HG03342 (cell line): ENCODE measurements around the gene CT45A10.
"Not testable (repeated sequence)": the region's sequence is repeated elsewhere in the genome, so short reads cannot be mapped to it uniquely, and the experiment has no call there.

Source experiments
- ATAC-seq: cut with Tn5 transposase; IDR thresholded peaks from one replicate; pipeline ENCODE4 v1.9.1; 2021; ENCODE audit warnings: mild to moderate bottlenecking, moderate library complexity; ENCODE audit not compliant: unreplicated experiment

CT45A10 gene, protein sequence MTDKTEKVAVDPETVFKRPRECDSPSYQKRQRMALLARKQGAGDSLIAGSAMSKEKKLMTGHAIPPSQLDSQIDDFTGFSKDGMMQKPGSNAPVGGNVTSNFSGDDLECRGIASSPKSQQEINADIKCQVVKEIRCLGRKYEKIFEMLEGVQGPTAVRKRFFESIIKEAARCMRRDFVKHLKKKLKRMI

DNA sequence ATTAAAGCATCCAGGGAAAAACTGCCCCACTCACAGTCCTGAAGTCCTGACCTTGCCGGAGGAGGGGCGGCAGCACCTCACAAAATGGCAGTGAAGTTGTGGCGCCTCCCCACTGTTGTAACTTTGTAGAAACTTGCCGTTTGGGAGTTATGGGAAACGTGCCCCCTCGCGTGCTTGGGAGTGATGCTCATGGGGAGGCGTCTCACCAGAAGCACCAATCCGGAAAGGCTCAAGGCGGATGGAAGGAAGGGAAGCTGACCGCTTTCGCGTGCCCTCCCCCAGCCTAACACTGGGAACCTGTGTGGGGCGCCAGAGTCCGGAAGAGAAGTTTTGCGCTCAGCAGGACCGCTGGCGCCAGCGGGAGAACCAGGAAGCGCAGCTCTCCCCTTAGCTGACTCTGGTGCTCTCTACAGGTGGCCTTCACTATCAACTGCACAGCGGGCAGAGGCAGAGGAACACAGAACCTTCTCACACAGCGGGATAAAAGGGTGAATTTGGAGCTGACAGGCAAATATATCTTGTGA, at the start of gene CT45A10, which contains the start of gene SAGE1:
Gene CT45A10 (minus strand): TSS at position 151 of the 524 bp plus-strand sequence. CDS start 8,100 bp downstream, outside the sequence.
Gene SAGE1 (plus strand): TSS at position 423 of the 524 bp plus-strand sequence. CDS start 2,527 bp downstream, outside the sequence.
- ATAC-seq, result no peak

DNA sequence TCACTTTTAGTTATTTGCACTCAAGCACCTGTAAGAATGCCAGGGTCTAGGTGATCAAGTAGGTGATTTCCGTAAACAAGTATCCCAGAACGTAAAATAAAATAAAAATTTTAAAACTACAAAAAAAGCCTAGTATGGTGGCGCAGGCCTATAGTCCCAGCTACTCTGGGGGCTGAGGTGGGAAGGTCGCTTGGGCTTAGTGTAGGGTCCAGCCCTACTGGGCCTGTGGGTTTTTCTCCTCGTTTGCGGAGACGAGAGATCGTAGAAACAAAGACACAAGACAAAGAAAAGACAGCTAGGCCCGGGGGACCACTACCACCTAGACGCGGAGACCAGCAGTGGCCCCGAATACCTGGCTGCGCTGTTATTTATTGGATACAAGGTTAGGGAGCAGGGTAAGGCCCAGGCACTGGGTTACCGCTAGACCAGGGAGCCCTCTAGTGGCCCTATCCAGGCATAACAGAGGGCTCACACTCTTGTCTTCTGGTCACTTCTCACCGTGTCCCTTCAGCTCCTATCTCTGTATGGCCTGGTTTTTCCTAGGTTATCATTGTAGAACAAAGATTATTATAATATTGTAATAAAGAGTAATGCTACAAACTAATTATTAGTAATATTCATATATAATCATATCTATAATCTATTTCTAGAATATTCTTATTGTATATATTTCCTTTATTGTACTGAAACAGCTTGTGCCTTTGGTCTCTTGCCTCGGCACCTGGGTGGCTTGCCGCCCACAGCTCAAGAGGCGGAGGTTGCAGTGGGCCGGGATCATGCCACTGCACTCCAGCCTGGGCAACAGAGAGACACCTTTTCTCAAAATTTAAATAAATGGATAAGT, 38.6 kb upstream of the CT45A10 start:
- ATAC-seq, result peak; percentile 74

DNA sequence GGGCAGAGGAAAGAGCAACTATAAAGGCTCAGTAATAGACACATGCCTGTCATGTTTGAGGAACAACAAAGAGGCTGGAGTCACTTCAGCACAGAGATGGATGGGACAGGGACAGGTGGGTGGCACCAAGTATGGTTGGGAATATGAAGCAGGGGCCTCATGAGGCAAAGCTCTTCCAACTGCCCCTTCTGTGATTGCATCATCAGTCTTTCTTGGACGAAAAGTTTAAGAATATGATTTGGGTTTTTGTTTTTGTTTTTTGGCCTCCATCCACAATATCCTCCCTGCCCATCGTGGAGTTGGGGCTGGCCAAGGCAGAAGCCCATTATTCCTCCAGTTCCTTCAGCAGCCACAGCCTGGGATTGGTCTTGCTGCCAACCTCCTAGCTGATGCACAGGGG, 34.7 kb upstream of the CT45A10 start:
- ATAC-seq, result no peak

DNA sequence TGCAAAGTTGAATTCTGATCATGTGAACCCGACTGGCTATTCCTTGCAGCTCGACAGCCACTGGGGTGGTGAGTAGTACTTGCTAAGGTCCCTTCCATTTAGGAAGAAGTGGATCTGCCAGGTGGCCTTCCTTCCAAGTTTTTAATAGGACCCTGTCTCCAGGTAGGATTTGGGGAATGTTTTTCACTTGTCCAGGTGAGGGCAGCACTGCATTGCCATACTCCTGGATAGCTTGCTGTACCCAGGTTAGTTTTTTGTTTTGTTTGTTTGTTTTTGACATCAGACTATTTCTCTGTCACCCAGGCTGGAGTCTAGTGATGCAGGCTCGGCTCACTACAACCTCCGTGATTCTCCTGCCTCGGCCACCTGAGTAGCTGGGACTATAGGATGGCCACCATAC, 30.1 kb upstream of the CT45A10 start:
- ATAC-seq, result no peak

DNA sequence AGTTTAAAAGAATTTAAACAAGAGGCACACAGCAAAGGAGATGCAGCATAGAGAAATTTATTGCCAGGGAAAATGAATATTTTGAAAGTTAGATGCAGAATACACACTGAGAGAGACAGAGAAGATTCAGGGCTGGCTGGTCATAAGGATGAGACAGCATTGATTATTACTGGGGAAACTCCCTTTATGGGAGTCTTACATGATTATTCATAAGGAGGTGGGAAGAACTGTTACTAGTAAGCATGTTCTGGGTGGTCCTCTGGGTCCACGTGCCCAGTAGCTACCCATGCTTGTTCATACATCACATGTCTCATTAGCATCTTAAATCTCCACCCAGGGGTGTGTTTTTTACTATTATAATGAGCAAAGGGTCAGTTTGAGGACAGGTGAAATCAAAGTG, 27.3 kb upstream of the CT45A10 start:
- ATAC-seq, result not testable (repeated sequence)

DNA sequence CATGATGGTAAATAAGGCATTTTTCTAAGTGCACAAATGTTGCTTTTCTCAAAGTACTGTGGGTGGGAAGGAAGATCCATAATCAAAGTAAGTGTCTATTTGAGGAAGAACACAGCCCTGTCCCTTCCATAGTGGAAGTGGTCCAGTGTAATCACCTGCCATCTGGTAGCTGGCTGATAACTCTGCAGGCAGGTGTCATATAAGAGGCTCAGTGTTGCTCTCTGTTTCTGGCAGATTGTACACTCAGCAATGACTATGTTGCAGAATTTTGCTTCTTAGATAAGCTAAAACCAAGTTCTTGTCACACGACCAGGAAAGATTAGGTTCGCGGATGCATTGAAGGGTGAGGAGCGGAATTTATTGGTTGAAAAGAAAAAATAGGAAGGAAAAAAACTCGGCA, 21.2 kb upstream of the CT45A10 start:
- no peak for ATAC-seq

DNA sequence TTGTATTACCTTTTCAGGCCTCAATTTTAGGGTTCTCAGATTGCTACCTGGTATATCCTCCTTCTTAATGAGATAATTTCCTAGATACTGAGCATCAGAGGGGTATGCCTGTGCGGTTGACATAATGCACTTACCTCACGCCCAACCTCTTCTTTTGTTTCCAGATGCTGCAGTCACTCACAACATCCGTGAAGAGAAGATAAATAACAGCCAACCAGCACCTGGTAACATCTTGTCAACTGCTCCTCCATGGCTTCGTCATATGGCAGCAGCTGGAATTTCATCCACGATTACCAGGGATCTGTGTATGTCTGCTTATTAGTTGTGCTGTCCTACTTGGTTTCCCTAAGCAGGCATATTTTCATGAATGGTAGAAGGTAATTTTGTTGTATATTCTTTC, 17.0 kb upstream of the CT45A10 start:
- ATAC-seq, result no peak

DNA sequence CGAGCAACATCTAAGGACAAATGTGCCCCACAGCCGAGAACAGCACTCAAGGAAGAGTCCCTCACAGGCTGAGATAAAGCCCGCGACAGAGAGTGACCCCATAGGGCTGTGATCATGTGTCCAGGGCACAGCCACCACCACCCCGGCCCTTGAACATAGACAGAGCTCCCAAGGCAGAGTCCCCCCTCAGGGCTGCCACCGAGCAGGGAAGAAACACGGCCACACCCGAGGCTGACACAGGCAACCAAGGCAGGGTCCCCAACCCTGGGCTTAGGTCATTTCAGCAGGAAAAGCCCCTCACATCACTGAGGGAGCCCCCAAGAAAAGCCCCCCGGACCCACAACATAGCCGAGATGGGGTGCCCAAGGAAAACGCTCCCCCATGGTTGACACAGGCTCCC, 463 bp downstream of the CT45A10 start:
- no peak for ATAC-seq

DNA sequence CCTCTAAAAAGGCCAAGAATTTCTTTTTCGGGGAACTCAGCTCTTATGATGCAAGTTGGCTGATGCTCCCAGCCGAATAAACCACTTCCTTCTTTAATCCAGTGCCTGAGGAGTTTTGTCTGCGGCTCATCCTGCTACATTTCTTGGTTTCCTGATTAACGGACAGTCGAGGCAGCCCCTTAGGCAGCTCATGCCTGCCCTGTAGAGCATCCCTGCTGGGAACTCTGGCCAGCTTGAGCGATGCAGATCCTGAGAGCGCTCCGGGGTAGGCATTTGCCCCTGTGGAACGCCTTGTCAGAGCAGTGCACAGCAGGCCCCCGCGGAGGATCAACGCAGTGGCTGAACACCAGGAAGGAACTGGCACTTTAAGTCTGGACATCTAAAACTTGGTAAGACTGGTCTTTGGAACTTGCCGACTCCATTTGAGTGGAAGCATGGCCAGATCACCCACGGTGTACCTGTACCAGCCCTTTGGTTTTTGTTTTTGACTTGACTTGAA, 3.1 kb downstream of the CT45A10 start:
- ATAC-seq, result no peak

DNA sequence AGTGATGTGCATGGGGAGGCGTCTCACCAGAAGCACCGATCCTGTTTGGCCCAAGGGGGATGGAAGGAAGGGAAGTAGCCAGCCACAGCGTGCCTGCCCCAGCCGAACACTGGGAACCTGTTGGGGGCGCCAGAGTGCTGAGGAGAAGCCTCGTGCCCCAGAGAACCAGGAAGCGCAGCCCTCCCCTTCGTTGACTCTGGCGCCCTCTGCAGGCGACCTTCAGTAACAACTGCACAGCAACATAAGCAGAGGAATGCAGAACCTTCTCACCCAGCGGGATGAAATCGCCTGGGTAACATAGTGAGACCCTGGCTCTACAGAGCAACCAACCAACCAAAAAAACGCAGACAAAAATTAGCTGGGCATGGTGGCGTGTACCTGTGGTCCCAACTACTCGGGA, 4.3 kb downstream of the CT45A10 start:
- ATAC-seq, result not testable (repeated sequence)

DNA sequence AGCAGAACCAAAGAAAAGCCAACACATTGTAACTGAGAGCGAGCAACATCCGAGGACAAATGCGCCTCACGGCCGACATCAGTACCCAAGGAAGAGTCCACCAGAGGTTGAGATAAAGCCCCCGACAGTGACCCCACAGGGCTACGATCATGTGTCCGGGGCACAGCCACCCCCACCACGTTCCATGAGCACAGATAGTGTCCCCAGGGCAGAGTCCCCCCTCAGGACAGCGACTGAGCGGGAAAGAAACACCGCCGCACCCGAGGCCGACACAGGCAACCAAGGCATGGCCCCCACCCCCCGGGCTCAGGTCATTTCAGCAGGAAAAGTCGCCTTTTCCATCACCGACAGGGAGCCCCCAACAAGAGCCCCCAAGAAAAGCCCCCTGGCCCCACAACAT, 5.0 kb downstream of the CT45A10 start:
- not testable (repeated sequence) for ATAC-seq

DNA sequence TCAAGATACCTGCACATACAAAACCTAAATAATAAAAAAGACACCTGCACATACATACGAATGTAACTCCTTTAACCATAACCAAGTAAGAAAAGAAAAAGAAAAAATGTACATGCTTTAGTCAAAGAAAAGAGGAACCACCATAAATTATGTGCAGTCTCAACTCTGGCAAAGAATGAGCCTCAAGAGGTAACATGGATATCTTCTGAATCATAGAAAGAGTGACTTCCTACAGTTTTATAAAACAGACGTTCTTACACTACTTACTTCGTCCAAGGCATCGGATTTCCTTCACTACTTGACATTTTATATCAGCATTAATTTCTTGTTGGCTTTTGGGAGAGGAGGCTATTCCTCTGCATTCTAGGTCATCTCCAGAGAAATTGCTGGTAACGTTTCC, 10.5 kb downstream of the CT45A10 start:
- ATAC-seq, result not testable (repeated sequence)

DNA sequence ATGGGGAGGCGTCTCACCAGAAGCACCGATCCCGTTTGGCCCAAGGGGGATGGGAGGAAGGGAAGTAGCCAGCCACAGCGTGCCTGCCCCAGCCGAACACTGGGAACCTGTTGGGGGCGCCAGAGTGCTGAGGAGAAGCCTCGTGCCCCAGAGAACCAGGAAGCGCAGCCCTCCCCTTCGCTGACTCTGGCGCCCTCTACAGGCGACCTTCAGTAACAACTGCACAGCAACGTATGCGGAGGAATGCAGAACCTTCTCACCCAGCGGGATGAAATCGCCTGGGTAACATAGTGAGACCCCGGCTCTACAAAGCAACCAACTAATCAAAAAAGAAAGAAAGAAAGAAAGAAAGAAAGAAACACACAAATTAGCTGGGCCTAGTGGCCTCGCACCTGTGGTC, 21.5 kb downstream of the CT45A10 start, which contains the start of gene CT45A9:
Gene CT45A9 (minus strand): TSS at position 101 of the 400 bp plus-strand sequence. CDS start 3,751 bp downstream, outside the sequence.
- not testable (repeated sequence) for ATAC-seq

DNA sequence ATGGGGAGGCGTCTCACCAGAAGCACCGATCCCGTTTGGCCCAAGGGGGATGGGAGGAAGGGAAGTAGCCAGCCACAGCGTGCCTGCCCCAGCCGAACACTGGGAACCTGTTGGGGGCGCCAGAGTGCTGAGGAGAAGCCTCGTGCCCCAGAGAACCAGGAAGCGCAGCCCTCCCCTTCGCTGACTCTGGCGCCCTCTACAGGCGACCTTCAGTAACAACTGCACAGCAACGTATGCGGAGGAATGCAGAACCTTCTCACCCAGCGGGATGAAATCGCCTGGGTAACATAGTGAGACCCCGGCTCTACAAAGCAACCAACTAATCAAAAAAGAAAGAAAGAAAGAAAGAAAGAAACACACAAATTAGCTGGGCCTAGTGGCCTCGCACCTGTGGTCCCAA, 38.8 kb downstream of the CT45A10 start, which contains the start of gene CT45A8:
Gene CT45A8 (minus strand): TSS at position 101 of the 400 bp plus-strand sequence. CDS start 3,755 bp downstream, outside the sequence.
- ATAC-seq, result not testable (repeated sequence)

DNA sequence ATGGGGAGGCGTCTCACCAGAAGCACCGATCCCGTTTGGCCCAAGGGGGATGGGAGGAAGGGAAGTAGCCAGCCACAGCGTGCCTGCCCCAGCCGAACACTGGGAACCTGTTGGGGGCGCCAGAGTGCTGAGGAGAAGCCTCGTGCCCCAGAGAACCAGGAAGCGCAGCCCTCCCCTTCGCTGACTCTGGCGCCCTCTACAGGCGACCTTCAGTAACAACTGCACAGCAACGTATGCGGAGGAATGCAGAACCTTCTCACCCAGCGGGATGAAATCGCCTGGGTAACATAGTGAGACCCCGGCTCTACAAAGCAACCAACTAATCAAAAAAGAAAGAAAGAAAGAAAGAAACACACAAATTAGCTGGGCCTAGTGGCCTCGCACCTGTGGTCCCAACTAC, 56.1 kb downstream of the CT45A10 start, which contains the start of gene CT45A7:
Gene CT45A7 (minus strand): TSS at position 101 of the 400 bp plus-strand sequence. CDS start 3,747 bp downstream, outside the sequence.
- not testable (repeated sequence) for ATAC-seq
